Measurements from ENCODE around the gene TMPRSS7. TPM values are rescaled to one million over a fixed set of nuclear protein-coding genes. Genes with fewer than 3 reads are reported as not detected.

The TMPRSS7 gene
- total RNA-seq, 1 experiment from 2014 or later, result not detected

- TF ChIP-seq AFF4 (CRISPR knock-in tag; IDR thresholded peaks at IDR 0.05; ENCODE audit: borderline replicate concordance), result no peak
- TF ChIP-seq STAT6 (CRISPR knock-in tag; conservative IDR thresholded peaks at IDR 0.05; ENCODE audit: low read depth), result no peak
- no peak for TF ChIP-seq ATF6 (CRISPR knock-in tag; IDR thresholded peaks at IDR 0.05)
- no peak for TF ChIP-seq JUN (CRISPR knock-in tag; IDR thresholded peaks at IDR 0.05)
- no peak for TF ChIP-seq MYBL2 (CRISPR knock-in tag; IDR thresholded peaks at IDR 0.05)
- no peak for TF ChIP-seq OVOL2 (CRISPR knock-in tag; IDR thresholded peaks at IDR 0.05; ENCODE audit: borderline replicate concordance)
- no peak for TF ChIP-seq NR2C2 (CRISPR knock-in tag; IDR thresholded peaks at IDR 0.05)
Measured at GRCh38 chr3:112084980-112085705, 50.6 kb downstream of the TMPRSS7 start (continued).

- CTCF ChIA-PET, result interaction anchor here (0.7 to 1.6 kb wide), 3 partner anchors 26 to 96 kb away, joined by 3 to 4 read pairs (median 4); no protein-coding TSS in a partner anchor
- POLR2A ChIA-PET, result interaction anchor here (0.6 kb wide), 1 partner anchor 389 kb away, joined by 3 read pairs; no protein-coding TSS in a partner anchor
- Mint-ChIP-seq H3K36me3 (no peaks in the 10 kb centered on the region), H3K27ac (peak overlapping the region; percentile 96), H3K27me3 (ENCODE audit: low read depth) (peaks cover 20% of the 10 kb centered on the region), H3K4me1 (peaks cover 48% of the 10 kb centered on the region), H3K4me3 (peak overlapping the region; percentile 95), H3K9me3 (no peaks in the 10 kb centered on the region)
- ATAC-seq (peak; percentile 2), DNase-seq (ENCODE audit: low spot score) (no peak)
- TF ChIP-seq ATF3 (CRISPR knock-in tag; conservative IDR thresholded peaks at IDR 0.05), result no peak
- no peak for TF ChIP-seq TCF7 (CRISPR knock-in tag; IDR thresholded peaks at IDR 0.05; ENCODE audit: low read depth)
- no peak for TF ChIP-seq EMX1 (CRISPR knock-in tag; IDR thresholded peaks at IDR 0.05)
- no peak for TF ChIP-seq OVOL2 (CRISPR knock-in tag; IDR thresholded peaks at IDR 0.05; ENCODE audit: borderline replicate concordance)
- no peak for TF ChIP-seq ZNF396 (CRISPR knock-in tag; IDR thresholded peaks at IDR 0.05; ENCODE audit: borderline replicate concordance)
- TF ChIP-seq ATF2 (CRISPR knock-in tag; IDR thresholded peaks at IDR 0.05; ENCODE audit: borderline replicate concordance, low read depth), result no peak
- TF ChIP-seq ZBTB43 (CRISPR knock-in tag; IDR thresholded peaks at IDR 0.05), result no peak
- TF ChIP-seq E2F1 (CRISPR knock-in tag; IDR thresholded peaks at IDR 0.05), result no peak
- no peak for TF ChIP-seq CREM (CRISPR knock-in tag; IDR thresholded peaks at IDR 0.05)
- TF ChIP-seq NFE2L1 (CRISPR knock-in tag; IDR thresholded peaks at IDR 0.05), result no peak
- no peak for TF ChIP-seq ZNF263 (CRISPR knock-in tag; IDR thresholded peaks at IDR 0.05; ENCODE audit: low read depth)
- no peak for TF ChIP-seq SMAD3 (CRISPR knock-in tag; IDR thresholded peaks at IDR 0.05; ENCODE audit: borderline replicate concordance)
- TF ChIP-seq ZNF671 (CRISPR knock-in tag; IDR thresholded peaks at IDR 0.05), result no peak
- no peak for TF ChIP-seq FOXK1 (CRISPR knock-in tag; IDR thresholded peaks at IDR 0.05)
Measured at GRCh38 chr3:112085735-112086075, 51.2 kb downstream of the TMPRSS7 start.
